ENCODE measurements around the gene MGARP. TPM values are rescaled to one million over a fixed set of nuclear protein-coding genes. Genes with fewer than 3 reads are reported as not detected.
A peak's percentile ranks its signal among the peaks of the same experiment; 100 is the strongest.

Gene MGARP
- total and polyA plus RNA-seq, 2 experiments from 2014 or later, result 2.1 to 2.9 TPM

DNA sequence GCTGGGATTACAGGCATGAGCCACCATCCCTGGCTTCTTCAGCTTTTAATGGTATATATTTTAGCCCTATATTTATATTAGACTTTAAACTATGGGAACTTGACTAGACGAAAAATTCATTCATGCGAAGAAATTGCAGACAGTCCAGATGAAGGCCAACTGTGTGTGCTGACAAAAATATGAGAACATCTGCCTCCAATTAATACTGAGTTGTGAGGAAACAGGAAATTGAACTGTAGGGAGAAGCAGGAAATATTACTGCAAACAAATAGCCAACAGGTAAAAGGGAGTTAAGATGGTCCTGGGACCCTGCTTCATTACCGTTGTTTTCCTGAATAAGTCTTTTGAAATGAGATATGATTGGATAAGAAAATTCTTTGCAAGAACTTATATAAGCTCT is 26.3 kb downstream of the MGARP start:
- Histone ChIP-seq H3K27ac (peak overlapping the region; percentile 80), H3K9me2 (ENCODE audit: insufficient read depth) (no peaks in the 10 kb centered on the region), H3K27me3 (replicated peaks; ENCODE audit: insufficient read depth) (no peaks in the 10 kb centered on the region), H3K9me3 (ENCODE audit: low read depth) (no peaks in the 10 kb centered on the region), H3K79me2 (ENCODE audit: insufficient read depth) (no peaks in the 10 kb centered on the region), H3K4me3 (0 out of 2 replicates have a peak overlapping the region, but pooled peaks have one; percentile 4), H2AFZ (peak overlapping the region; percentile 39; the same call in 1 of the 2 replicates), H3K4me1 (ENCODE audit: insufficient read depth) (peaks cover 38% of the 10 kb centered on the region), H3K4me2 (ENCODE audit: unreplicated experiment) (peak overlapping the region; percentile 48), H4K20me1 (ENCODE audit: insufficient read depth) (no peaks in the 10 kb centered on the region), H3F3A (ENCODE audit: insufficient read depth) (peaks cover 25% of the 10 kb centered on the region), H3K9ac (peak overlapping the region; percentile 50), H3K36me3 (ENCODE audit: low read depth) (no peaks in the 10 kb centered on the region)
- 9 to 10% methylated on average over 3 of the region's 3 CpGs for WGBS, 2 experiments (ENCODE audit: low coverage in 1 of 2, low lambda C conversion rate in 2 of 2, missing lambda C conversion rate in 2 of 2)
- peak; percentile 76 for DNase-seq
- TF ChIP-seq EZH2 (IDR thresholded peaks at IDR 0.05; ENCODE audit: insufficient read depth, poor library complexity, severe bottlenecking) (no peak), EZH2phosphoT487 (IDR thresholded peaks at IDR 0.05; ENCODE audit: insufficient read depth, low read depth) (no peak)
- in situ Hi-C loops (cut with MboI), result no loop called here

DNA sequence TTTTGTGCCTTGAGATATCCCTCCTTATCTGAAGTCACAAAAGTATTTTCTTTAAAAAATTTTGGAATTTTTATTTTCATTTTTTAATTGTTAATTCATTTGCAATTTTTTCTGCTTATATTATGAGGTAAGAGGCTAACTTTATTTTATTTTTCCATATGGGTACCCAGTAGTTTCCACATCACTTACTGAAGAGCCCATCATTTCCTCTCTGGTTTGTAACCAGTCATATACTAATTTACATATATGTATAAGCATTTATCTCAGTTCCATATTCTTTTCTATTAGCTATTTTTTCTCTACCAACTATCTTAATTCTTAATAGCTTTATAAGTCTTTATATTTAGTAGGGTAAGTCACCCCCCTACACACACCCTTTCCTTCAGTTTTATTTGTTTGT is 27.0 kb downstream of the MGARP start:
- Histone ChIP-seq H3K36me3 (ENCODE audit: low read depth) (no peaks in the 10 kb centered on the region), H3K4me2 (ENCODE audit: unreplicated experiment) (peak overlapping the region; percentile 48), H3K9ac (no peak overlapping the region), H4K20me1 (ENCODE audit: insufficient read depth) (no peaks in the 10 kb centered on the region), H3K27ac (peak overlapping the region; percentile 80), H3K9me2 (ENCODE audit: insufficient read depth) (no peaks in the 10 kb centered on the region), H3K79me2 (ENCODE audit: insufficient read depth) (no peaks in the 10 kb centered on the region), H3K9me3 (ENCODE audit: low read depth) (no peaks in the 10 kb centered on the region), H3K4me3 (no peak overlapping the region), H2AFZ (peak overlapping the region; percentile 39; the same call in 1 of the 2 replicates), H3F3A (ENCODE audit: insufficient read depth) (peaks cover 26% of the 10 kb centered on the region), H3K27me3 (replicated peaks; ENCODE audit: insufficient read depth) (no peaks in the 10 kb centered on the region), H3K4me1 (ENCODE audit: insufficient read depth) (peaks cover 38% of the 10 kb centered on the region)
- in situ Hi-C loops (cut with MboI), result no loop called here
- no peak for DNase-seq
- no peak for TF ChIP-seq EZH2phosphoT487 (IDR thresholded peaks at IDR 0.05; ENCODE audit: insufficient read depth, low read depth)
- no peak for TF ChIP-seq EZH2 (IDR thresholded peaks at IDR 0.05; ENCODE audit: insufficient read depth, poor library complexity, severe bottlenecking)

DNA sequence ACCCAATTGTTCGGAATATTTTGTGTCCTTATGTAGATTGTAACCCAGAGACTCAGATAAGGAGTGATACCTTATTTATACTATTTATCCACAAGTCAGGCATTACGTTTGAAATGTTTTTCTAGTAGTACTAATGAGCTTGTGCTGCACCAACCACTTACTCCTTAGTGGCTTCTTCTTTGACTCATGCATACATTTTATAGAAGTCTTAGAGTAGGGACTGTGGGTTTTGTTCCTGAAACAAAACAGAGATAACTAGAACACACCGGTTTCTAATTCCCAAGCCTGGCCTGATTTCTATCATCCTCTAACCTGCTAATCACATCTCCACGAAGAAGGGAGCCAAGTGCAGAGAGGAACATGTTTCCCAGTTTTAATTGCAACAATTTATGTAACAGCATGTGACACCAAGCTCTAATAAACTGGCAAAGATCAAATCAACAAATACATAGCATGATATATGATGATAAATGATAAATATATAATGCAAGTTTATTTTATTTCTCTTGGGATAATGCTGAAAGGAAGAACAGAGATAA is 32.3 kb downstream of the MGARP start:
- Histone ChIP-seq H3K9me2 (ENCODE audit: insufficient read depth) (no peaks in the 10 kb centered on the region), H3K4me2 (ENCODE audit: unreplicated experiment) (no peak overlapping the region), H3K9ac (no peak overlapping the region), H3K4me1 (ENCODE audit: insufficient read depth) (peaks cover 36% of the 10 kb centered on the region), H3K9me3 (ENCODE audit: low read depth) (no peaks in the 10 kb centered on the region), H3K4me3 (no peak overlapping the region), H3K36me3 (ENCODE audit: low read depth) (no peaks in the 10 kb centered on the region), H2AFZ (peak overlapping the region; percentile 30; the same call in 1 of the 2 replicates), H3K27ac (no peak overlapping the region), H3F3A (ENCODE audit: insufficient read depth) (peaks cover 32% of the 10 kb centered on the region), H3K27me3 (replicated peaks; ENCODE audit: insufficient read depth) (no peaks in the 10 kb centered on the region), H4K20me1 (ENCODE audit: insufficient read depth) (no peaks in the 10 kb centered on the region), H3K79me2 (ENCODE audit: insufficient read depth) (no peaks in the 10 kb centered on the region)
- in situ Hi-C loops (cut with MboI), result no loop called here
- 68 to 69% methylated on average over 4 of the region's 4 CpGs for WGBS, 2 experiments (ENCODE audit: low coverage in 1 of 2, low lambda C conversion rate in 2 of 2, missing lambda C conversion rate in 2 of 2)
- TF ChIP-seq EZH2phosphoT487 (IDR thresholded peaks at IDR 0.05; ENCODE audit: insufficient read depth, low read depth), result no peak
- no peak for TF ChIP-seq EZH2 (IDR thresholded peaks at IDR 0.05; ENCODE audit: insufficient read depth, poor library complexity, severe bottlenecking)
- no peak for DNase-seq

DNA sequence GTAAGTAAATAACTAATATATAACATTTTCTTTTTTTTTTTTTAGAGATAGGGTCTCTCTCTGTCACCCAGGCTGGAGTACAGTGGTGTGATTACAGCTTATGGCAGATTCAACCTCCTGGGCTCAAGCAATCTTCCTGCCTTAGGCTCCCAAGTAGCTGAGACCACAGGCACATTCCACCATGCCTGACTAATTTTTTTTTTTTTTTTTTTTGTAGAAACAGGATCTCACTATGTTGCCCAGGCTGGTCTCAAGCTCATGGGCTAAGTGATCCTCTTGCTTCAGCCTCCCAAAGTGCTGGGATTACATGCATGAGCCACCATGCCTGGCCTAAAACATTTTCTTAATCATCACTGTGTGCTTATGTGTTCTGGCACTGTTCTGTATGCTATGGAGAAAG is 32.8 kb downstream of the MGARP start:
- no peak overlapping the region for H3K4me2 ChIP-seq (ENCODE audit: unreplicated experiment)
- H3K27me3 ChIP-seq (replicated peaks; ENCODE audit: insufficient read depth), result no peaks in the 10 kb centered on the region
- peaks cover 41% of the 10 kb centered on the region for H3K4me1 ChIP-seq (ENCODE audit: insufficient read depth)
- peak; percentile 34 for DNase-seq
- H3F3A ChIP-seq (ENCODE audit: insufficient read depth), result peaks cover 36% of the 10 kb centered on the region
- in situ Hi-C loops (cut with MboI), result no loop called here
- no peak overlapping the region for H3K4me3 ChIP-seq
- no peaks in the 10 kb centered on the region for H4K20me1 ChIP-seq (ENCODE audit: insufficient read depth)
- TF ChIP-seq EZH2phosphoT487 (IDR thresholded peaks at IDR 0.05; ENCODE audit: insufficient read depth, low read depth) (no peak), EZH2 (IDR thresholded peaks at IDR 0.05; ENCODE audit: insufficient read depth, poor library complexity, severe bottlenecking) (no peak)
- no peak overlapping the region for H2AFZ ChIP-seq
- H3K9me2 ChIP-seq (ENCODE audit: insufficient read depth), result no peaks in the 10 kb centered on the region
- H3K9ac ChIP-seq, result no peak overlapping the region
- H3K79me2 ChIP-seq (ENCODE audit: insufficient read depth), result no peaks in the 10 kb centered on the region
- H3K36me3 ChIP-seq (ENCODE audit: low read depth), result no peaks in the 10 kb centered on the region
- H3K27ac ChIP-seq, result no peak overlapping the region
- no peaks in the 10 kb centered on the region for H3K9me3 ChIP-seq (ENCODE audit: low read depth)

DNA sequence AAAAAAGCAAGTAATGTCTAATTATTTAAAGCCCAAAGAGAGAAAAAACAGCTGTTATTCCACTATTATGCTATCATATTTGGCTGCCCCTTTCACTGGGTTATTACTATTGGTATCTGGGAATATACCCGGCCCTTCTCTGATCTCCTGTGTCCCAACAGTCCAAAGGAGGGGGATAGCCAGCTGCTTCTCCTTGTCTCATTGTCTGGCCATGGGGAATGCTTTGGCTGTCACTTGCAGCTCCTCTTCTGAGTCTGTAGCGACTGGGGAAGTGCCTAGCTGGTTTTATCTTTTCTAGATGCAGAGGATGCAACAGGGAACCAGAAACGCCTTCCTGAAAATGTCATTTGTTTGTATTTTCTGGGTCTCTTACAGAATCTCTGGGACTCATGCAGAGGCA is 33.9 kb downstream of the MGARP start:
- in situ Hi-C loops (cut with MboI), result no loop called here
- Histone ChIP-seq H3F3A (ENCODE audit: insufficient read depth) (peaks cover 41% of the 10 kb centered on the region), H3K36me3 (ENCODE audit: low read depth) (no peaks in the 10 kb centered on the region), H3K9me3 (ENCODE audit: low read depth) (no peaks in the 10 kb centered on the region), H2AFZ (0 out of 2 replicates have a peak overlapping the region, but pooled peaks have one; percentile 7), H3K27me3 (replicated peaks; ENCODE audit: insufficient read depth) (no peaks in the 10 kb centered on the region), H4K20me1 (ENCODE audit: insufficient read depth) (no peaks in the 10 kb centered on the region), H3K9me2 (ENCODE audit: insufficient read depth) (no peaks in the 10 kb centered on the region), H3K27ac (peak overlapping the region; percentile 19), H3K4me3 (no peak overlapping the region), H3K4me2 (ENCODE audit: unreplicated experiment) (no peak overlapping the region), H3K79me2 (ENCODE audit: insufficient read depth) (no peaks in the 10 kb centered on the region), H3K4me1 (ENCODE audit: insufficient read depth) (peaks cover 45% of the 10 kb centered on the region), H3K9ac (no peak overlapping the region)
- TF ChIP-seq EZH2phosphoT487 (IDR thresholded peaks at IDR 0.05; ENCODE audit: insufficient read depth, low read depth), result no peak
- TF ChIP-seq EZH2 (IDR thresholded peaks at IDR 0.05; ENCODE audit: insufficient read depth, poor library complexity, severe bottlenecking), result no peak
- DNase-seq, result no peak
- WGBS, 2 experiments (ENCODE audit: low coverage in 1 of 2, low lambda C conversion rate in 2 of 2, missing lambda C conversion rate in 2 of 2), result 33 to 45% methylated on average over 3 of the region's 3 CpGs

Measured in GM23248 (cell line).